Measurements from ENCODE around the gene DBNDD2.

DBNDD2 gene, protein sequence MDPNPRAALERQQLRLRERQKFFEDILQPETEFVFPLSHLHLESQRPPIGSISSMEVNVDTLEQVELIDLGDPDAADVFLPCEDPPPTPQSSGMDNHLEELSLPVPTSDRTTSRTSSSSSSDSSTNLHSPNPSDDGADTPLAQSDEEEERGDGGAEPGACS

GRCh38 chr20:45407783-45408645 is at the start of gene DBNDD2:
Gene DBNDD2 (plus strand): TSS chr20:45408289. CDS start chr20:45408468, 179 bp downstream.
- DNase-seq: no peak

DNA sequence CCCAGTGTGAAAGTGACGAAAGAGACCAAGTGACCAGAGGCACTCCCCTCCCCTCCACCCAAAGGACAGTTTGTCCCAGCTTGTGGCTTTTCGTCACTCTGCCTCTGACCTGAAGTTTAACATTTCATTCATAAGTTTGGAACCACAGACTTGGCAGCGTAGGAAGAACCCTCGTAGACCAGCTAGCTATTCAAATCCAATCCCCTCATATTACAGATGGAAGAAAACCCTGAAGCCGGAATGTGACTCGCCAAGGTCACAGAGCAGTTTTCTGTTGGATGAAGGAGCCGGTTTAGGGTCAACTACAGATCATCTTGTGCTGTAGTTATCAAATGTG is 49.1 kb upstream of the DBNDD2 start:
- DNase-seq: no peak

DNA sequence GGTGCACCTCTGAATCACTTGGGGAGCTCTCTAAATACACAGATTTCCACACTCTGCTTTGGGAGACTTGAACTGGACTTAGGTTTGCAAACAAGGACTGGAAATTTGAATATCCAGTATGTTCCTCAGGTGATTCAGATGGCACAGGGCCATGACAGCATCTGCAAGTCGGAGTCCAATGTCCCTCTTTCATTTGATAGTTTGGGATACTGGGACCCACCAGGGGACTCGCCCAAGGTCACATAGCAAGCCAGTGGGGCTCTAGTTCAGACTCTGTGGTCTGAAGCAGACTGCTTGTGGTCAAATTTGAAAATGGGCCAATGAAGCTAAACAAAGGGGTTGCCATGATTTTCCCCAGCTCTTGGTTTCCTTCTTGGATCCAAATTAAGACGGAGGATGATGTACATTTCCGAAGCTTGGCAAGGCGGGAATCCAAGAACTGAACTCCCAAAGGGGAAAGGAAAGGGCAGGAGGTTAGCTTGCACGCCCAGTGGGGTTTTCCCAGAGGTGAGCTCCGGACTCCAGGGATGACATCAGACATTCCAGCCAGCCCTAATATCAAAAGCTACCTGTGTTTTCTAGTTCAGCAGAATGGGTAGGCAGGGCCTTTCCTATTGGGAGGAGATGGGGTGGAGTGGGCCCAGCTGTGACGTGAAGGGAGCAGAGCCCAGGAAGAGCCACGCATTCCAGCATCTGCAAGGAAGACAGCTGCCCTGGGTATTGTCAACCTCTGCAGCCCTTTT is 48.5 kb upstream of the DBNDD2 start:
- DNase-seq: no peak

GRCh38 chr20:45361793-45362192 is 46.3 kb upstream of the DBNDD2 start:
- no peak for DNase-seq

DNA sequence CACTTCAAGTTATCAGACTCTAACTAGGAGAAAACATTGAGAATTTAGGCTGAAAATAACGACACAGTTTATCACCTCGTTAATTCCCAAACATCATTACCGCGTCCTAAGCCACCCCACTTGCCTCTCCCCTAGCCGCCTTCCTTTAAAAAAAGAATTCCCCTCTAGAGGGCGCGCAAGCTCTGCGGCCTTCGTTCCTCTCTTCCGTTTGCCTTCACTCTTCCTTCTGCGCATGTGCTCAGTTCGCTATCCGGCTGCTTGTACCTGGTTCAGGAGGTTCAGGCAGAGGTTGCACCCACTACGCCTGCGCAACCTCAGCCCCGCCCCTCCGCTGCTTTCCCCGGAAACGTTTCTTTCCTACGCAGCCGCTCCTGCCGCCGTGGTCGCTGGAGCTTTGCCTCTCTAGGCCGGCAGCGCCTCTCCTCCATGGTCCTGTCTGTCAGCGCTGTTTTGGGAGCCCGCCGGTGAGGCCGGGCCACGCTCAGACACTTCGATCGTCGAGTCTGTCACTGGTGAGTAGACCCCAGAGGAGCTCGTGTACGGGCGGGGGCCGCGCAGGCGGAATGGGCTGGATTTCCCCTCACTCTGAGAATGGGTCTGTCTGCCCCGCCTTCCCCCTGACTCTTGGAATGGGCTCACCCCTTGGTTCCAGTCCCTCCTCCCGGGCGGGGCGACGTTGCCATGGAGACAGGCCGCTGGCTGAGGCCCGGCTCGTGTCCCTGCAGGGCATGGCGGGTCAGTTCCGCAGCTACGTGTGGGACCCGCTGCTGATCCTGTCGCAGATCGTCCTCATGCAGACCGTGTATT is 45.1 kb upstream of the DBNDD2 start, which contains the start of gene SYS1:
TSS of gene SYS1 (plus strand) at position 353 of the 807 bp plus-strand sequence. CDS start at position 729, 376 bp downstream.
- DNase-seq: peak; percentile 99

DNA sequence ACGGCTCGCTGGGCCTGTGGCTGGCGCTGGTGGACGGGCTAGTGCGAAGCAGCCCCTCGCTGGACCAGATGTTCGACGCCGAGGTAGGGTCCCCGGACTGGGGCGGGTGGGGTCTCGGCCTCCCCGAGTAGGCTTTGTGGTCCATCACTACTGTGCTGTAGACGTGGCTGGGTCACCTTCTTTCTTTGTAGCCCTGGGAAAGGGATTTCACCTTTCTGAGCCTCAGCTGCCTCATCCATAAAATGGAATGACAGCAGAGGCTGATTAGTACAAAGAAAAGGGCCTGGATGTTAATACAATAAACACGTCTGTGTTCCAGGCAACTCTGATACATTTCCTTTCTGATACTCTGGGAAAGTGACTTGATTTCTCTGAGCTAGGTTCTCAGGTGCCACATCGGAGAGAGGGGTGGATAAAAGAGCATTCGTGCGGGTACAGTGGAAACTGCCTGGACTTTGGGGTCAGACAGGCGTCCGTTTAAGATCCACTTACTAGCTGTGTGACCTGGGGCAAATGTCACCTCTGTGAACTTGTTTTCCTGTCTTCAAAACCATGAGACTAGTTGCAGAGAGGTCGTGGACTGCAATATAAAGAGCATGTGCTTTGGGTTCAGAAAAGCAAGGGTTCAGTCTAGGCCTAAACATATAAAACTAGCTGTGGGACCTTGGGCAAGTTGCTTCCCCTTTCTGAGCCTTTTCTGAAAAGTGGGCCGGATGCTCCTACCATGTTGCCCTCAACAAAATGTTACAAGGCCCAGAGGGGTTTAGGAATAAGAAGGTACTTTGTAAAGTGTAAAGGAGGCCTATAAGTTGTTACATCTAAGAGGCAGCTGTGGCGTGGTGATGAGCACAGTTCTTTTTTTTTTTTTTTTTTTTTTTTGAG is 44.2 kb upstream of the DBNDD2 start:
- DNase-seq: no peak

DNA sequence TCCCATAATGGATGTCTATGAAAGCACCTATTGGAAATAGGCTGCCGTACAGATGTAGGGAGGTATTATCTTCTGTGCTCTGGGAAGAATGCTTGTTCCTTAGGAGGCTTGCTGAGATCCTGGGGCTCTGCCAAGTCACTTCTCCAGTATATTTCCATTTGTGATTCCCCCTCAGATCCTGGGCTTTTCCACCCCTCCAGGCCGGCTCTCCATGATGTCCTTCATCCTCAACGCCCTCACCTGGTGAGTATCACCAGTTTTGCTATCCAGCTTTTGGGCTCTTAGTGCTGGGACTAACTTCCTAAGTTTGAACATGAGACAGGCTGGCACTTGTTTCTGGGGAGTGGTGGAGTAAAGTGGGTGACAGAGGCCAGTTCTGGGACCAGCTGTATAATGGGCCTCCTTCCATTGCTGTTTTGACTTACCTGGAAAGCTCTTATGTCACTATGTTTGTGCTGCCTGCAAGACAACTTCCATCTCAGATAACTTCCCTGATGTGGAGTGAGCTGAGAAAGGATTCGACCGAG is 42.6 kb upstream of the DBNDD2 start:
- no peak for DNase-seq

GRCh38 chr20:45366192-45366591 is 41.9 kb upstream of the DBNDD2 start:
- no peak for DNase-seq

GRCh38 chr20:45366631-45367030 is 41.5 kb upstream of the DBNDD2 start:
- DNase-seq: no peak

DNA sequence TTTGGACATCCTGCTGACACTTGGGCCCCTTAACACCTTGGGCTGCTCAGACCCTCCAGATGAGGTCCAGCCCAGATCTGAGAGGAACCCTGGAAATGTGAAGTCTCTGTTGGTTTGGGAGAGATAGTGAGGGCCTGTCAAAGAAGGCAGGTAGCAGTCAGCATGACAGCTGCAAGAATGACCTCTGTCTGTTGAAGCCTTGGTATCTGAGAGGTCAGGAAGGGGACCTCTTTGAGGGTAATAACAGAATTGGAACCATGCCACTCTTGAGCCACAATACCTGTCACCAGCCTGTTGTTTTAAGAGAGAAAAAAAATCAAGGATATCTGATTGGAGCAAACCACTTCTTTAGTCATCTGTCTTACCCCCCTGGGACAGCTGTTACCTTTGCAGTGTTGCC is 41.0 kb upstream of the DBNDD2 start:
- DNase-seq: no peak

DNA sequence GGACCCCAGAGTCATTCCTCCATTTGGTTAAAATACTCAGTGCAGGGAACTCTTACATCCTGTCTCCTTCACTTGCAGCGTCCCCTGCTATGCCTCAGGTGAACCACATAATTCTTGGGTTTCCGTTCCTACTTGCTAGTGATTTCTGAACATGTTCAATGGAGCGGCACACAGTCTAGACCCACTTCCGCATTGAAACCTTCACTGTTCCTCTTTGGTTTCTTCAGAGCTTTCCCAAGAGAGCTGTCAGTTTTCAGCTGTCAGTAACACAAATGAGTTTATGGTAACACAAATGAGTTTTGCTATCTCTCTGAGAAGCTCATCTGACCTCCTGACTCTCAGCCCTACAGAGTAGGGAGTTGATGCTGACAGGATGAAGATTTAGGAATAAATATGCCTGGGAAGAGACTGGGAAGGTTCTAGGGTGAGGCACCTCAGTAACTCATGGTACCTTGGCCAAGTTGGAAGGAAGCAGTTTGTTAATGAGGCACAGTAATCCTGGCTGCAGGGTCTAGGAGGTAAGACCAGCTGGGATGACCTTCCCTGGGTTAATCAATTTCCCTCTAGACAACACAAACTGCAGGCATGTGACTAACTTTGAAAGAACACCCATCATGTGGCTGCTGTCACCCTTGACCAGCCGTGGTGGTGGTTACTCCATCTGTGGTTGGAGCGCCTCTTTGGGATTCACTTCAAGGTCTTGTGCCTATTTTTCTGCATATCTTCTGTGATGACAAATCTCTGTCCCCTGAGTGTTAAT is 39.7 kb upstream of the DBNDD2 start:
- no peak for DNase-seq

DNA sequence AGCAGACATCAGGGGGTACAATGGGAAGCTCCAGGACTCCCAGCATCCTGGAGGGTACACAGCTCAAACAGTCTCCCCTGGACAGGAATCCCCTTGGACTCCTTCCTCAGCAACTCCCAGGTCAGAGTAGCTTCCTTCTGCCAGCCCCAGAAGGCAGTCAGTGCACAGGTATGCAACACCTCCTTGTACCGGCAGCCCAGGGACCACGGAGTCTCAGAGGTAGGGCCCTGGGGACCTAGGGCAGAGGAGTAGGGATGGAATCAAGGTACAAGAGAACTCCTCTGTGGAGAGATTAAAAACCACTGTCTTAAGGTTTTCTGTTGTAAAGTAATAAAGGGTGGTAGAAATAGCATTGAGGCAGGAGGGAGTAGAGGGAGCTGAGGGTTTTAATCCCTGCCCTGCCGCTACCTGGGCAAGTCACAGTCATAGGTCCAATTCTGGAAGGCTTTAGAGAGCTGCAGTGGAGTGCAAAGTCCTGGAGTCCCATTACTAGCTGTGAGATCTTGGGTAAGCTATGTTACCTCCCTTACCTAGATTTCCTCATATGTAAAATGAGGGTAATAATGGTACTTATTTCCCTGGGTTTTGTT is 37.4 kb upstream of the DBNDD2 start:
- DNase-seq: no peak

- DNase-seq: no peak
Observed at GRCh38 chr20:45372241-45372640, 35.8 kb upstream of the DBNDD2 start.

GRCh38 chr20:45372646-45373352 is 35.3 kb upstream of the DBNDD2 start:
- DNase-seq: no peak

- DNase-seq: peak; percentile 84
Observed at GRCh38 chr20:45373353-45374100, 34.6 kb upstream of the DBNDD2 start.

GRCh38 chr20:45374101-45374467 is 34.0 kb upstream of the DBNDD2 start:
- no peak for DNase-seq

DNA sequence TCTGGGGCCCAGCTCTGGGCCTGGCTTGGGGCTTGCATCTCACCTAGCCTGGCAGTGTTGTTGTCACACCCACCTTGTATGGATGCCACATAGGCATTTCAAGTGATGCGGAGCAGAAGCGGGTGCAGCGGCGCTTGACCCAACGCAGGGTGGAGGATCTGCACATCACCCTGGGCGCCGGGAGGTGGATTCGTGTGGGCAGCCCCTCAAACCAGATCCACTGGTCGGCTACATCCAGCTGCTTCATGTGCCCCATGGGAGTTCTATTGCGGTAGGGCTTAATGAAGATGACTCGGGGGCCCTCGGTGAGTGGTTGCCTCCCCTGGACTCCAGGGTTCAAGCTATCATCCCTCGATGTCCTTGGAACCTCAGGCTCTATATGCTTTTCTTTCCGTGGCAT is 33.1 kb upstream of the DBNDD2 start:
- no peak for DNase-seq

DNA sequence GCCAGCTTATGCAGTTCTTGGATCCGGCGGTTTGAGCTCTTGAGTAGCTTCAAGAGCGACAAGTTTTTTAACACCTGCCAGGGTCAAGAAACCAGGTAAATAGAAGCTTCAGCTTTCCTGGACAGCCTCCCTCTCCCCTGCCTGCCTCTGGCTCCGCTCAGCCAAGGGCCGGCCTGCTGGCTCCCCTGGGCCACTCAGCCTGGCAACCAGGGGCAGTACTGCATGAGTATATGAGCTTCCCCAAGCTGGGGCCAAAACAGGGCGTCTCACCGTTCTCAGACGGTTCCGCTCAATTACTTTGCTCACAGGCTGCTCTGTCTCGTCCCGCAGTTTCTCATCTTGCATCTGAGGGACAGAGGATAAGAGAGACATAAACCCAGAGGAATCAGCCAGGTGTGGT is 30.8 kb upstream of the DBNDD2 start:
- no peak for DNase-seq

DNA sequence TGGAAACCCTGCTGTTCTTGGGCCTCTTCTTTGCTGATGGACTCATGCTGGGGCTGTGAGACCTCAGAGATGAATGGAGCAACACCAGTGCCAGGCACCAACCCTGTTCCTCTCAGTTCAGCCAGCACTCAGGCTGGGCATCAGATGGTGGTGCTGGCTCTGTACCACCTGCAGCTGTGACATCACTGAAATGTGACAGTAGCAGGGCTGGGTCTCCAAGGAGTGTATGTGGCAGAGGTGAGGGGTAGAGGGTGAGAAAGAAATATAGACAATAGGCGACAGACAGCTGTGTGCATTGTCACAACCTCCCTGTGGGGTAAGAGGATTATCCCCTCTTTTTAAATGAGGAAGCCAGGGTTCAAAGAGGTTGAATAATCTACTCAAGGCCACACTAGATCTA is 29.9 kb upstream of the DBNDD2 start, which contains the start of gene TP53TG5:
TSS of gene TP53TG5 (minus strand) at position 135 of the 400 bp plus-strand sequence. CDS start at position 46, 89 bp downstream.
- no peak for DNase-seq
